A673 (cell line): Measurements from ENCODE around the gene TCP11. TPM values are rescaled to one million over a fixed set of nuclear protein-coding genes. Genes with fewer than 3 reads are reported as not detected.

Experiments
- BruUV-seq: library from RNA; stranded (reverse); fragments of 400-500 nt; replicated peaks from 2 replicates; lab custom pipeline; 2021; lab: Mats Ljungman, UMichigan
- CTCF ChIA-PET: fragments of 300-600 bp; sonication (Branson Sonifier 250); formaldehyde crosslinking; loops from one replicate; lab custom pipeline; 2022; ENCODE audit warnings: antibody characterized with exemption; lab: Charles Lee
- POLR2A ChIA-PET: fragments of 300-600 bp; sonication (Branson Sonifier 250); formaldehyde crosslinking; loops from one replicate; lab custom pipeline; 2022; ENCODE audit warnings: antibody characterized with exemption; ENCODE audit not compliant: low non-redundant PET; lab: Charles Lee
- DNase-seq: peaks from one replicate; pipeline ENCODE4 v3.0.0-alpha.2; 2015; ENCODE audit warnings: low spot score
- H3K27ac ChIP-seq: fragments of 200-600 bp; sonication (generic); 2 replicates; pipeline ENCODE4 v1.5.1; 2016; ENCODE audit warnings: mixed run types, low read depth, mild to moderate bottlenecking, mixed read lengths, antibody characterized with exemption, low read length; ENCODE audit not compliant: poor library complexity, severe bottlenecking
- H3K27me3 ChIP-seq: fragments of 200-600 bp; sonication (generic); replicated peaks from 2 replicates; pipeline ENCODE4 v1.6.1; 2017; ENCODE audit warnings: mixed run types, low read depth, mild to moderate bottlenecking, mixed read lengths, antibody characterized with exemption, low read length; ENCODE audit not compliant: insufficient read depth, poor library complexity
- H3K36me3 ChIP-seq: fragments of 200-600 bp; sonication (generic); 2 replicates; pipeline ENCODE4 v1.6.1; 2016; ENCODE audit warnings: mixed run types, mild to moderate bottlenecking, mixed read lengths, antibody characterized with exemption, low read length; ENCODE audit not compliant: insufficient read depth, poor library complexity, severe bottlenecking
- H3K4me1 ChIP-seq: fragments of 200-600 bp; sonication (generic); 2 replicates; pipeline ENCODE4 v1.6.1; 2017; ENCODE audit warnings: mixed run types, mild to moderate bottlenecking, mixed read lengths, antibody characterized with exemption, low read length; ENCODE audit not compliant: insufficient read depth, poor library complexity, severe bottlenecking
- H3K4me3 ChIP-seq: fragments of 200-600 bp; sonication (generic); 2 replicates; pipeline ENCODE4 v1.5.1; 2016; ENCODE audit warnings: low read depth, mixed run types, mild to moderate bottlenecking, mixed read lengths, low read length; ENCODE audit not compliant: poor library complexity, severe bottlenecking
- H3K9me3 ChIP-seq: fragments of 200-600 bp; sonication (generic); 2 replicates; pipeline ENCODE4 v1.6.1; 2016; ENCODE audit warnings: mixed run types, low read depth, mild to moderate bottlenecking, mixed read lengths, antibody characterized with exemption, low read length; ENCODE audit not compliant: poor library complexity, severe bottlenecking
- EZH2 ChIP-seq: fragments of 200-600 bp; sonication (generic); IDR thresholded peaks from 2 replicates; pipeline ENCODE4 v1.6.1; 2017; ENCODE audit warnings: borderline replicate concordance, low read depth, mild to moderate bottlenecking, mixed read lengths, antibody characterized with exemption, low read length; ENCODE audit not compliant: poor library complexity, severe bottlenecking
- intact Hi-C: fragments of 100-400 bp; cut with micrococcal nuclease; formaldehyde crosslinking; loops from one replicate; pipeline ENCODE4 v1.10.0; 2022; ENCODE audit not compliant: unreplicated experiment
- total RNA-seq: library from RNA; stranded (reverse); gene quantifications from 2 replicates; pipeline ENCODE4 v1.2.3, GENCODE V29; 2021
- TF ChIP-seq, protein P1 (sequence below): fragments of 300-800, 200-600 bp; sonication (generic); conservative IDR thresholded peaks from 2 replicates; pipeline ENCODE4 v1.5.1; 2017; ENCODE audit warnings: low read depth, mild to moderate bottlenecking, antibody characterized with exemption, low read length, moderate library complexity, mixed read lengths

Gene TCP11
- total RNA-seq, 1 experiment from 2014 or later = not detected

DNA sequence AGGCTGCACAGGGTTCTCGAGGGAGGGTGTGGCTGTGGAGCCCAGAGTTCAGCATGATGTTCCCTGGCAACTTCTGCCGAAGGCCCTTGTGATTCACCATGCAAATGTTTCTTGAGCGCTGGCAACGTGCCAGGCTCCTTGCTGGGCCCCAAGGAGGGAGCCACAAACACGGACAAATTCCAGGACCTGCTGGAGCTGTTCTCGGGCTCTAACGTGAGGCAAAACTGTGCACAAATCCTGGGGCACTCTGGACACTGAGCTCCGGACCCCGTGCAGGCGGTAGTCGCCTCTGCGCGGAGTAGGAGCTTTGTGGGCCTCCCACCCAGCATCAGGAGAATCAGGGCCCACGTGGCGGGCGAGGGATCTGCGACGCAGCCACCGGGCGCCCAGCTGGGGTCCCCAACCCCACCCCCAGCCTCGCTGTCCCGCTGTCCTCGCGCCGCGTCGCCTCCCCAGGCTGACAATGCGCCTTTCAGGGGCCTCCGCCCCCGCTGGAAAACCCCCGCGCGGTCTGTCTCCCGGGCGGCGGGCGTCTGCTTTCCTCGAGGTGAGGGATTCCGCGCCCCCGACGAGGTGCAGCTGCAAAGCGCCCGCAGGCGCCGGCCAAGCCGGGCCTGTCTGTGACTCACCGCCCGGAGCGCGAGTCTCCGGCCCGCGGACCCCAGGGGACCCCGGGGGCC lies 40.9 kb upstream of the TCP11 start:
- H3K27ac ChIP-seq = no peak overlapping the region
- no TSS peak for BruUV-seq
- TF ChIP-seq, protein P1, sequence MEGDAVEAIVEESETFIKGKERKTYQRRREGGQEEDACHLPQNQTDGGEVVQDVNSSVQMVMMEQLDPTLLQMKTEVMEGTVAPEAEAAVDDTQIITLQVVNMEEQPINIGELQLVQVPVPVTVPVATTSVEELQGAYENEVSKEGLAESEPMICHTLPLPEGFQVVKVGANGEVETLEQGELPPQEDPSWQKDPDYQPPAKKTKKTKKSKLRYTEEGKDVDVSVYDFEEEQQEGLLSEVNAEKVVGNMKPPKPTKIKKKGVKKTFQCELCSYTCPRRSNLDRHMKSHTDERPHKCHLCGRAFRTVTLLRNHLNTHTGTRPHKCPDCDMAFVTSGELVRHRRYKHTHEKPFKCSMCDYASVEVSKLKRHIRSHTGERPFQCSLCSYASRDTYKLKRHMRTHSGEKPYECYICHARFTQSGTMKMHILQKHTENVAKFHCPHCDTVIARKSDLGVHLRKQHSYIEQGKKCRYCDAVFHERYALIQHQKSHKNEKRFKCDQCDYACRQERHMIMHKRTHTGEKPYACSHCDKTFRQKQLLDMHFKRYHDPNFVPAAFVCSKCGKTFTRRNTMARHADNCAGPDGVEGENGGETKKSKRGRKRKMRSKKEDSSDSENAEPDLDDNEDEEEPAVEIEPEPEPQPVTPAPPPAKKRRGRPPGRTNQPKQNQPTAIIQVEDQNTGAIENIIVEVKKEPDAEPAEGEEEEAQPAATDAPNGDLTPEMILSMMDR = no peak
- no peak for TF ChIP-seq EZH2
- H3K9me3 ChIP-seq = no peaks in the 10 kb centered on the region
- intact Hi-C loops = no loop called here
- CTCF ChIA-PET = interaction anchor here (0.6 kb wide), 1 partner anchor 24 kb away, joined by 4 read pairs; no protein-coding TSS in a partner anchor
- H3K4me1 ChIP-seq = peaks cover 10% of the 10 kb centered on the region
- H3K27me3 ChIP-seq = no peaks in the 10 kb centered on the region
- no peaks in the 10 kb centered on the region for H3K36me3 ChIP-seq
- POLR2A ChIA-PET = interaction anchor here (0.6 kb wide), 1 partner anchor 213 kb away, joined by 5 read pairs; no protein-coding TSS in a partner anchor
- peak overlapping the region; percentile 24 for H3K4me3 ChIP-seq
- peak; percentile 72 for DNase-seq

DNA sequence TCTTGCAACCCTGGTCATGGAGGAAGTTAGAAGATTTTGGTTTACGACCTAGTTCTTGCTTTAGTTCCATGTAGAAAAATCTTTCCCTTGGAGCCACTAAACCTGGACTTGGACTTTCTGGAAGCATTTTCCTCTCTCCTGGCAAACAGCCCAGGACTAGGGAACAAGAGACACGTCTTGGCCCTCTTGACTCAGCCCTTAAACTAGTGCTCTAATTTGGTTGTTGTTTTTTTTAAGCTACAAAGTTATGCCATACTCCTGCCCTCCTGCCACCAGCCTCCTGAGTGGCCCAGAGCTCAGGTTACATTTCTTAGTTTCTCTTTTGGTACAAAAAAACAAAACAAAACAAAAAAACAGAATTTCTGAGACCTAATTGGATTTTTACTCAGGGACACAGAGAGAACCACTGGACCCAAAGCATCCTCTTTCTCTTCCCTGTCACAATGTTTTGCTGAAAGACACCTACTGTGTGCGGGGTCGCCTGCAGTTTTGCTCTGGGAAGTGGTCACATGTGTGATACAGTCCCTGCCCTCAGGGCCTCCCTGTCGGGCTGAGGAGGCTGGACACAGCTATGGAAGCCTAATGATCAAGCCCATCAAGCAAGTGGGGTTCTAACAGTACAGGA lies 40.3 kb upstream of the TCP11 start:
- DNase-seq = peak; percentile 23
- BruUV-seq = no TSS peak
- intact Hi-C loops = no loop called here
- ChIA-PET POLR2A (no interaction called here), CTCF (interaction anchor here (0.6 kb wide), 1 partner anchor 24 kb away, joined by 4 read pairs; no protein-coding TSS in a partner anchor)
- TF ChIP-seq, protein P1 = no peak
- TF ChIP-seq EZH2 = no peak
- Histone ChIP-seq H3K27me3 (no peaks in the 10 kb centered on the region), H3K27ac (no peak overlapping the region), H3K4me1 (peaks cover 10% of the 10 kb centered on the region), H3K36me3 (no peaks in the 10 kb centered on the region), H3K4me3 (no peak overlapping the region), H3K9me3 (no peaks in the 10 kb centered on the region)

DNA sequence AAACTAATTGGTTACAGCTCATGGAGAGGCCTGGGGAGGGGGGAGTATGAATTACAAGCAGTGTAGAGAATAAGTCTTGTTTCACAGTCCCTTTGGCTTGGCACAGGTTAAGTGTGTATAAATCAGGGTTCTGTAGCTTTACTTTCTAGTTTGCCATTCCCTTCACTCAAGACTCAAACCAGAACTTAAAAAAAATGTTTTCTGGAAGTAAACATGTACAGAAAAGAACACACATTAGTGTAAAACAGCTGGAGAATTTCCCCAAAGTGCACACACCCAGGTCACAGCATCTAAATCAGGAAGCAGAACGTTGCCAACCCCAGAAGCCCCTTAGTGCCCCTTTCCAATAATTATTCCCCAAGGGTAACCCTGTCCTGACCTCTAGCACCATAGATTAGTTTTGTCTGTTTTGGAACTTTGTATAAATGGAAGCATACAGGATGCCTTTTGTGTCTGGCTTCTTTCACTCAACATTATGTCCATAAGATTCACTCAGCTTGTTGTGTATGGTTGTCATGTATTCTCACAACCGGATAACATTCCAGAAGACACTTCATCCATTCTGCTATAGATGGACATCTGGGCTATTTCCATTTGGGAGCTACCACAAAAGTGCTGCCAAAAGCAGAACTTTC lies 38.9 kb upstream of the TCP11 start:
- Histone ChIP-seq H3K27ac (no peak overlapping the region), H3K27me3 (no peaks in the 10 kb centered on the region), H3K9me3 (no peaks in the 10 kb centered on the region), H3K4me1 (peaks cover 10% of the 10 kb centered on the region), H3K4me3 (no peak overlapping the region), H3K36me3 (no peaks in the 10 kb centered on the region)
- TF ChIP-seq, protein P1 = no peak
- TF ChIP-seq EZH2 = no peak
- ChIA-PET POLR2A (no interaction called here), CTCF (interaction anchor here (0.5 kb wide), 1 partner anchor 1368 kb away, joined by 3 read pairs; no protein-coding TSS in a partner anchor)
- no TSS peak for BruUV-seq
- intact Hi-C loops = no loop called here
- DNase-seq = no peak
